SK-MEL-5 (cell line): ENCODE data around the gene CCL13. TPM values are rescaled to one million over a fixed set of nuclear protein-coding genes. Genes with fewer than 3 reads are reported as not detected.

Experiments used
- DNase-seq: peaks from one replicate; pipeline ENCODE4 v3.0.0-alpha.2; 2016; ENCODE audit warnings: low read depth, low spot score
- in situ Hi-C: cut with HindIII; loops from 2 replicates; pipeline ENCODE4 v1.10.0; 2016; ENCODE audit warnings: low sequenced_read_pairs, high pct_unique_total_duplicates, low pct_unique_long_range_greater_than_20kb
- total RNA-seq: library from RNA; depleted of rRNA; stranded (reverse); fragments of >200 nt; shearing (Covaris generic); gene quantifications from 2 replicates; pipeline ENCODE4 v1.2.3, GENCODE V29; 2014

The CCL13 gene
- total RNA-seq, 1 experiment from 2014 or later: not detected

- in situ Hi-C loops: no loop called here
- no peak for DNase-seq
These were observed 19.2 kb downstream of the CCL13 start for GRCh38 chr17:34375426-34375997.

GRCh38 chr17:34377078-34377823, 21.0 kb downstream of the CCL13 start:
- DNase-seq: no peak
- in situ Hi-C loops: no loop called here

- in situ Hi-C loops: no loop called here
- DNase-seq: no peak
These were observed 22.4 kb downstream of the CCL13 start for GRCh38 chr17:34378664-34379101.

- in situ Hi-C loops: no loop called here
- no peak for DNase-seq
These were observed 23.6 kb downstream of the CCL13 start for GRCh38 chr17:34379868-34380267.

- DNase-seq: no peak
- in situ Hi-C loops: no loop called here
These were observed 26.4 kb downstream of the CCL13 start for GRCh38 chr17:34382621-34383124.

- in situ Hi-C loops: no loop called here
- no peak for DNase-seq
These were observed 26.9 kb downstream of the CCL13 start for GRCh38 chr17:34383216-34383615.

- no peak for DNase-seq
- in situ Hi-C loops: no loop called here
These were observed 28.0 kb downstream of the CCL13 start for GRCh38 chr17:34384271-34384670.

- no peak for DNase-seq
- in situ Hi-C loops: no loop called here
These were observed 28.7 kb downstream of the CCL13 start for GRCh38 chr17:34384822-34385605.

GRCh38 chr17:34386343-34386696, 30.0 kb downstream of the CCL13 start:
- in situ Hi-C loops: no loop called here
- DNase-seq: no peak

GRCh38 chr17:34386697-34387550, 30.6 kb downstream of the CCL13 start:
- in situ Hi-C loops: no loop called here
- DNase-seq: no peak

GRCh38 chr17:34387566-34387965, 31.3 kb downstream of the CCL13 start:
- in situ Hi-C loops: no loop called here
- DNase-seq: no peak

- no peak for DNase-seq
- in situ Hi-C loops: no loop called here
These were observed 33.0 kb downstream of the CCL13 start for GRCh38 chr17:34389126-34389750.

- in situ Hi-C loops: no loop called here
- DNase-seq: no peak
These were observed 34.4 kb downstream of the CCL13 start for GRCh38 chr17:34390649-34391048.

- no peak for DNase-seq
- in situ Hi-C loops: no loop called here
These were observed 35.0 kb downstream of the CCL13 start for GRCh38 chr17:34391241-34391640.

GRCh38 chr17:34393401-34393800, 37.1 kb downstream of the CCL13 start:
- in situ Hi-C loops: no loop called here
- no peak for DNase-seq

- in situ Hi-C loops: no loop called here
- no peak for DNase-seq
These were observed 41.0 kb downstream of the CCL13 start for GRCh38 chr17:34397265-34397664.

- in situ Hi-C loops: no loop called here
- DNase-seq: no peak
These were observed 42.7 kb downstream of the CCL13 start for GRCh38 chr17:34398990-34399389.
